Measurements from ENCODE around the gene VWA1.

The VWA1 gene

GRCh38 chr1:1434131-1434823 lies 1.2 kb upstream of the VWA1 start:
- no peak overlapping the region for H3K4me3 ChIP-seq (ENCODE audit: low read depth, low read length)
- TF ChIP-seq CTCF (IDR thresholded peaks at IDR 0.05; ENCODE audit: low read depth, low read length, missing control alignments), result no peak
- no peak for DNase-seq (ENCODE audit: low read depth)

GRCh38 chr1:1434824-1435105 lies 725 bp upstream of the VWA1 start:
- no peak overlapping the region for H3K4me3 ChIP-seq (ENCODE audit: low read depth, low read length)
- DNase-seq (ENCODE audit: low read depth), result no peak
- no peak for TF ChIP-seq CTCF (IDR thresholded peaks at IDR 0.05; ENCODE audit: low read depth, low read length, missing control alignments)

- DNase-seq (ENCODE audit: low read depth), result no peak
- H3K4me3 ChIP-seq (ENCODE audit: low read depth, low read length), result no peak overlapping the region
- no peak for TF ChIP-seq CTCF (IDR thresholded peaks at IDR 0.05; ENCODE audit: low read depth, low read length, missing control alignments)
Measured at GRCh38 chr1:1435911-1436629, 580 bp downstream of the VWA1 start.

GRCh38 chr1:1436630-1437032 lies 1.1 kb downstream of the VWA1 start:
- TF ChIP-seq CTCF (IDR thresholded peaks at IDR 0.05; ENCODE audit: low read depth, low read length, missing control alignments), result no peak
- H3K4me3 ChIP-seq (ENCODE audit: low read depth, low read length), result no peak overlapping the region
- no peak for DNase-seq (ENCODE audit: low read depth)

- DNase-seq (ENCODE audit: low read depth), result no peak
Measured at GRCh38 chr1:1437033-1437903, 1.8 kb downstream of the VWA1 start.

GRCh38 chr1:1437904-1438376 lies 2.5 kb downstream of the VWA1 start:
- H3K4me3 ChIP-seq (ENCODE audit: low read depth, low read length), result no peak overlapping the region
- TF ChIP-seq CTCF (IDR thresholded peaks at IDR 0.05; ENCODE audit: low read depth, low read length, missing control alignments), result no peak
- DNase-seq (ENCODE audit: low read depth), result no peak

More at GRCh38 chr1:1437033-1437903, 1.8 kb downstream of the VWA1 start:
- H3K4me3 ChIP-seq (ENCODE audit: low read depth, low read length), result no peak overlapping the region
- TF ChIP-seq CTCF (IDR thresholded peaks at IDR 0.05; ENCODE audit: low read depth, low read length, missing control alignments), result no peak

All from GM12864 (cell line).